H1 (cell line): ENCODE data around the gene MAN2C1. TPM values are rescaled to one million over a fixed set of nuclear protein-coding genes. Genes with fewer than 3 reads are reported as not detected.

Experiments used
- CTCF ChIA-PET: fragments of 300-600 bp; sonication (Branson Sonifier 250); formaldehyde crosslinking; loops from one replicate; lab custom pipeline; 2021; ENCODE audit not compliant: partially characterized antibody; lab: Charles Lee
- POLR2A ChIA-PET: fragments of 300-600 bp; sonication (Branson Sonifier 250); formaldehyde crosslinking; loops from one replicate; lab custom pipeline; 2021; ENCODE audit warnings: inconsistent platforms; ENCODE audit not compliant: partially characterized antibody; lab: Charles Lee
- DNase-seq, 2 experiments: peaks; one replicate each; pipeline versions ENCODE4 v3.0.0 to v3.0.0-alpha.2; 2010 to 2022; ENCODE audit warnings: low spot score in 2 of 2, low read depth in 1 of 2, mixed read lengths in 1 of 2
- FAIRE-seq: peaks from 2 replicates; lab custom pipeline; 2011; peaks lifted over from hg19 to GRCh38; lab: Jason Lieb, UNC
- H2AFZ ChIP-seq: 2 replicates; pipeline ENCODE4 v1.8.1; 2012; ENCODE audit warnings: low read length, inconsistent platforms
- H2AK5ac ChIP-seq: 2 replicates; pipeline ENCODE4 v1.6.1; 2013; ENCODE audit warnings: low read depth, low read length
- H2BK120ac ChIP-seq: replicated peaks from 2 replicates; pipeline ENCODE3; 2013; ENCODE audit warnings: low read depth, low read length, inconsistent platforms
- H2BK12ac ChIP-seq: 2 replicates; pipeline ENCODE4 v1.6.1; 2013; ENCODE audit warnings: low read depth, low read length
- H2BK15ac ChIP-seq: 2 replicates; pipeline ENCODE4 v1.6.1; 2013; ENCODE audit warnings: low read length
- H2BK20ac ChIP-seq: 2 replicates; pipeline ENCODE4 v1.6.1; 2013; ENCODE audit warnings: low read length
- H2BK5ac ChIP-seq: 2 replicates; pipeline ENCODE4 v1.6.1; 2013; ENCODE audit warnings: low read depth, low read length
- H3K14ac ChIP-seq: 2 replicates; pipeline ENCODE4 v1.6.1; 2013; ENCODE audit warnings: inconsistent platforms; ENCODE audit not compliant: insufficient read length
- H3K18ac ChIP-seq: 2 replicates; pipeline ENCODE4 v1.6.1; 2013; ENCODE audit warnings: low read length; ENCODE audit errors: extremely low read depth
- H3K23ac ChIP-seq: 2 replicates; pipeline ENCODE4 v1.6.1; 2013; ENCODE audit warnings: inconsistent platforms; ENCODE audit not compliant: insufficient read length
- H3K23me2 ChIP-seq: 2 replicates; pipeline ENCODE4 v1.6.1; 2013; ENCODE audit warnings: low read depth, low read length
- H3K27ac ChIP-seq: 2 replicates; pipeline ENCODE4 v1.6.1; 2011; ENCODE audit warnings: low read depth, low read length, inconsistent platforms
- H3K27me3 ChIP-seq, 4 experiments: replicated peaks in 1 of 4; 1 replicate in 1 of 4; 2 replicates in 3 of 4; pipeline versions ENCODE4 v1.6.1 to v1.8.1; 2011 to 2013; ENCODE audit warnings: low read length in 3 of 4, mild to moderate bottlenecking in 3 of 4, inconsistent platforms in 2 of 4, mixed read lengths in 2 of 4, moderate library complexity in 1 of 4; ENCODE audit not compliant: control insufficient read depth in 3 of 4, insufficient read depth in 3 of 4; ENCODE audit errors: extremely low read depth in 1 of 4
- H3K36me3 ChIP-seq, 4 experiments: 2 replicates each; pipeline versions ENCODE4 v1.6.1 to v1.8.1; 2011 to 2013; ENCODE audit warnings: mild to moderate bottlenecking in 4 of 4, low read length in 3 of 4, moderate library complexity in 2 of 4, control low read depth in 1 of 4, inconsistent platforms in 1 of 4; ENCODE audit not compliant: insufficient read depth in 4 of 4, control insufficient read depth in 2 of 4
- H3K4ac ChIP-seq: replicated peaks from 2 replicates; pipeline ENCODE3; 2013; ENCODE audit warnings: low read length, low read depth, mixed read lengths, inconsistent platforms; ENCODE audit not compliant: insufficient read length
- H3K4me1 ChIP-seq, 4 experiments: replicated peaks in 1 of 4; 1 replicate in 1 of 4; 2 replicates in 3 of 4; pipeline versions ENCODE4 v1.6.1 to v1.8.1; 2011 to 2013; ENCODE audit warnings: low read length in 3 of 4, inconsistent platforms in 2 of 4, mixed read lengths in 1 of 4; ENCODE audit not compliant: insufficient read depth in 4 of 4, control insufficient read depth in 3 of 4
- H3K4me2 ChIP-seq, 2 experiments: 2 replicates each; pipeline versions ENCODE4 v1.6.1 to v1.8.1; 2011 to 2013; ENCODE audit warnings: low read depth in 2 of 2, low read length in 2 of 2, control low read depth in 1 of 2, inconsistent platforms in 1 of 2, mild to moderate bottlenecking in 1 of 2; ENCODE audit not compliant: insufficient read depth in 1 of 2
- H3K4me3 ChIP-seq, 4 experiments: fragments of 200-600, 300-600 bp in 1 of 4; sonication (generic), shearing (Covaris generic), sonication (Bioruptor Twin) in 1 of 4; 2 replicates each; pipeline versions ENCODE4 v1.5.1 to v1.8.1; 2011 to 2016; ENCODE audit warnings: low read length in 4 of 4, low read depth in 3 of 4, control low read depth in 2 of 4, inconsistent platforms in 2 of 4, mild to moderate bottlenecking in 2 of 4, mixed read lengths in 1 of 4, moderate library complexity in 1 of 4; ENCODE audit not compliant: insufficient read depth in 2 of 4; ENCODE audit errors: extremely low read depth in 1 of 4
- H3K56ac ChIP-seq: replicated peaks from 2 replicates; pipeline ENCODE3; 2013; ENCODE audit warnings: low read depth, mild to moderate bottlenecking, mixed read lengths, low read length, inconsistent platforms; ENCODE audit not compliant: insufficient read length
- H3K79me1 ChIP-seq: 2 replicates; pipeline ENCODE4 v1.6.1; 2013; ENCODE audit warnings: low read depth, low read length, control low read depth
- H3K79me2 ChIP-seq, 2 experiments: 2 replicates each; pipeline versions ENCODE4 v1.6.1 to v1.8.1; 2012 to 2013; ENCODE audit warnings: low read length in 2 of 2, mild to moderate bottlenecking in 2 of 2, inconsistent platforms in 1 of 2; ENCODE audit not compliant: insufficient read depth in 2 of 2, control insufficient read depth in 1 of 2
- H3K9ac ChIP-seq, 4 experiments: replicated peaks in 1 of 4; 1 replicate in 1 of 4; 2 replicates in 3 of 4; pipeline versions ENCODE4 v1.6.1 to v1.8.1; 2011 to 2013; ENCODE audit warnings: low read depth in 3 of 4, low read length in 3 of 4, control low read depth in 2 of 4, mild to moderate bottlenecking in 2 of 4, moderate library complexity in 2 of 4, inconsistent platforms in 1 of 4; ENCODE audit errors: extremely low read depth in 1 of 4
- H3K9me3 ChIP-seq, 2 experiments: 2 replicates each; pipeline versions ENCODE4 v1.6.1 to v1.8.1; 2012 to 2013; ENCODE audit warnings: mild to moderate bottlenecking in 2 of 2, moderate library complexity in 2 of 2, control low read depth in 1 of 2, inconsistent platforms in 1 of 2, low read depth in 1 of 2, low read length in 1 of 2, mixed read lengths in 1 of 2; ENCODE audit not compliant: insufficient read depth in 2 of 2
- H4K20me1 ChIP-seq, 2 experiments: replicated peaks in 1 of 2; 2 replicates each; pipeline versions ENCODE3 to v1.8.1; 2011 to 2013; ENCODE audit warnings: inconsistent platforms in 2 of 2, low read length in 2 of 2, mild to moderate bottlenecking in 1 of 2; ENCODE audit not compliant: insufficient read depth in 2 of 2, control insufficient read depth in 1 of 2
- H4K5ac ChIP-seq: 2 replicates; pipeline ENCODE4 v1.6.1; 2013; ENCODE audit warnings: low read length, low read depth, mixed read lengths, inconsistent platforms; ENCODE audit not compliant: insufficient read length
- H4K8ac ChIP-seq: 2 replicates; pipeline ENCODE4 v1.8.0; 2013; ENCODE audit warnings: mild to moderate bottlenecking, moderate library complexity, low read length, inconsistent platforms; ENCODE audit not compliant: insufficient read depth; ENCODE audit errors: extremely low read depth
- H4K91ac ChIP-seq: replicated peaks from 2 replicates; pipeline ENCODE3; 2013; ENCODE audit warnings: low read length, mixed read lengths, inconsistent platforms; ENCODE audit not compliant: insufficient read length
- BACH1 ChIP-seq: IDR thresholded peaks from 2 replicates; pipeline ENCODE4 v1.6.1; 2012; ENCODE audit warnings: low read length, improper control_type of control experiment
- CHD2 ChIP-seq: IDR thresholded peaks from 2 replicates; pipeline ENCODE4 v1.6.1; 2012; ENCODE audit warnings: low read length, improper control_type of control experiment
- EGR1 ChIP-seq: IDR thresholded peaks from 2 replicates; pipeline ENCODE4 v1.6.1; 2011; ENCODE audit warnings: low read depth, low read length, borderline replicate concordance
- HDAC6 ChIP-seq: IDR thresholded peaks from one replicate; pipeline ENCODE4 v1.7.1; 2012; ENCODE audit warnings: low read depth, mild to moderate bottlenecking, inconsistent platforms, low read length, moderate library complexity
- KDM1A ChIP-seq: fragments of 200-600, 300-600 bp; sonication (generic); IDR thresholded peaks from 2 replicates; pipeline ENCODE4 v1.7.1; 2016; ENCODE audit warnings: mild to moderate bottlenecking, low read length, borderline replicate concordance
- KDM4A ChIP-seq: IDR thresholded peaks from one replicate; pipeline ENCODE4 v1.7.1; 2012; ENCODE audit warnings: low read depth, mild to moderate bottlenecking, moderate library complexity, low read length, inconsistent platforms; ENCODE audit not compliant: severe bottlenecking
- MAX ChIP-seq: IDR thresholded peaks from 2 replicates; pipeline ENCODE4 v1.6.1; 2012; ENCODE audit warnings: inconsistent platforms
- POLR2A ChIP-seq, 2 experiments: IDR thresholded peaks; 1 replicate in 1 of 2; 2 replicates in 1 of 2; pipeline ENCODE4 v1.6.1; 2011; ENCODE audit warnings: low read depth in 2 of 2, low read length in 2 of 2, mild to moderate bottlenecking in 2 of 2; ENCODE audit errors: control extremely low read depth in 1 of 2
- POU5F1 ChIP-seq: IDR thresholded peaks from 2 replicates; pipeline ENCODE4 v1.6.1; 2011; ENCODE audit warnings: low read depth, mild to moderate bottlenecking, low read length, moderate library complexity
- RAD21 ChIP-seq, 2 experiments: IDR thresholded peaks in 1 of 2; conservative IDR thresholded peaks in 1 of 2; 2 replicates each; pipeline ENCODE4 v1.6.1; 2011; ENCODE audit warnings: low read depth in 2 of 2, low read length in 2 of 2, improper control_type of control experiment in 1 of 2, inconsistent platforms in 1 of 2, mild to moderate bottlenecking in 1 of 2, moderate library complexity in 1 of 2
- RXRA ChIP-seq: IDR thresholded peaks from 2 replicates; pipeline ENCODE4 v1.6.1; 2011; ENCODE audit warnings: low read depth, mild to moderate bottlenecking, low read length, moderate library complexity; ENCODE audit not compliant: insufficient read depth
- SIRT6 ChIP-seq: IDR thresholded peaks from one replicate; pipeline ENCODE4 v1.7.1; 2012; ENCODE audit warnings: low read length, inconsistent platforms
- SIX5 ChIP-seq: IDR thresholded peaks from 2 replicates; pipeline ENCODE4 v1.6.1; 2011; ENCODE audit warnings: mild to moderate bottlenecking, low read depth, low read length
- TAF7 ChIP-seq: optimal IDR thresholded peaks from 2 replicates; pipeline ENCODE3; 2011; ENCODE audit warnings: low read depth, mild to moderate bottlenecking, inconsistent platforms, low read length, moderate library complexity, borderline replicate concordance
- YY1 ChIP-seq: IDR thresholded peaks from 2 replicates; pipeline ENCODE4 v1.6.1; 2011; ENCODE audit warnings: low read depth, mild to moderate bottlenecking, low read length
- WGBS, 2 experiments: shearing (Covaris generic) in 1 of 2; methylation state at CpG; one replicate each; pipeline versions ENCODE4 v1.1.6 to v1.1.7; 2013 to 2015; ENCODE audit warnings: low lambda C conversion rate in 2 of 2, mixed read lengths in 2 of 2, inconsistent platforms in 1 of 2, low coverage in 1 of 2, missing lambda C conversion rate in 1 of 2; ENCODE audit not compliant: insufficient replicate concordance in 2 of 2, insufficient coverage in 1 of 2, insufficient read length in 1 of 2; ENCODE audit errors: extremely low coverage in 1 of 2, missing lambda C conversion rate in 1 of 2; 5-methylcytosine and 5-hydroxymethylcytosine counted together
- polyA plus RNA-seq, 7 experiments: library from polyadenylated mRNA; depleted of rRNA in 3 of 7; stranded (reverse) in 5 of 7; unstranded in 2 of 7; fragments of >200 nt in 5 of 7; fragments of 200-250 nt in 2 of 7; gene quantifications; 1 replicate in 5 of 7; 2 replicates in 1 of 7; 4 replicates in 1 of 7; pipeline versions ENCODE4 v1.2.1 to v1.2.3, GENCODE V29; 2011 to 2013; ENCODE audit warnings: missing spikeins in 2 of 7, mixed read lengths in 2 of 7
- total RNA-seq: library from RNA; stranded (reverse); fragmentation: NEBNext Ultra II Directional; extraction: Animal tissue kit (Norgen Biotek cat#: 25700); gene quantifications from 2 replicates; pipeline ENCODE4 v1.2.1, GENCODE V29; 2021

The MAN2C1 gene
- total and polyA plus RNA-seq, 2 of the 8 experiments (the other 6 are each of a cell fraction or from before 2014, with no cell fraction given), result 56.3 to 88.9 TPM

- Histone ChIP-seq H4K8ac (no peak overlapping the region), H3K23ac (no peak overlapping the region), H3K4me2 (no peak overlapping the region), H3K36me3 (peaks cover 0 to 25% (median 3%) of the 10 kb centered on the region in 4 experiments; a peak in 5 of 8 replicates), H3K9me3 (no peaks in the 10 kb centered on the region), H3K27me3 (no peaks in the 10 kb centered on the region), H3K79me2 (no peaks in the 10 kb centered on the region), H3K14ac (no peak overlapping the region), H3K9ac (no peak overlapping the region), H3K4me3 (no peak overlapping the region), H3K18ac (no peak overlapping the region), H3K27ac (no peak overlapping the region), H2BK120ac (no peak overlapping the region), H4K20me1 (peaks cover 0 to 5% of the 10 kb centered on the region in 2 experiments), H2AK5ac (no peak overlapping the region), H3K56ac (no peak overlapping the region), H2BK5ac (no peak overlapping the region), H3K4me1 (no peaks in the 10 kb centered on the region), H3K79me1 (no peaks in the 10 kb centered on the region), H3K23me2 (no peaks in the 10 kb centered on the region), H2AFZ (no peak overlapping the region), H2BK20ac (no peak overlapping the region), H2BK12ac (no peak overlapping the region), H3K4ac (no peak overlapping the region), H4K91ac (no peak overlapping the region), H2BK15ac (no peak overlapping the region), H4K5ac (no peak overlapping the region)
- no peak for FAIRE-seq
- no peak for DNase-seq
- ChIA-PET POLR2A (interaction anchor here (0.7 to 6.5 kb wide), 2 partner anchors 11 to 22 kb away, joined by 3 to 69 read pairs; partner anchors contain the start of gene NEIL1), CTCF (interaction anchor here (0.6 kb wide), 1 partner anchor 10 kb away, joined by 4 read pairs; no protein-coding TSS in a partner anchor)
- 83% methylated on average over 7 of the region's 7 CpGs; no CpG with 5 or more reads in 1 of the 2 experiments for WGBS, 2 experiments
- TF ChIP-seq POU5F1 (no peak), KDM1A (no peak), YY1 (no peak), MAX (no peak), CHD2 (no peak), KDM4A (no peak), EGR1 (no peak), HDAC6 (no peak), BACH1 (no peak), SIX5 (no peak), TAF7 (no peak), SIRT6 (no peak), RXRA (no peak), RAD21 (IDR thresholded peaks at IDR 0.05 in 1 of 2, conservative IDR thresholded peaks at IDR 0.05 in 1 of 2; ENCODE audit: low read depth in 2 of 2, low read length in 2 of 2) (no peak), POLR2A (IDR thresholded peaks at IDR 0.05; ENCODE audit: control extremely low read depth in 1 of 2, low read depth in 2 of 2, low read length in 2 of 2) (no peak)
Observed at GRCh38 chr15:75360856-75361255, 7.6 kb downstream of the MAN2C1 start.
